HepG2 (cell line): ENCODE measurements around the gene LAPTM4A. TPM values are rescaled to one million over a fixed set of nuclear protein-coding genes. Genes with fewer than 3 reads are reported as not detected.

Experiments
- AFF4 ChIP-seq: sonication (generic); formaldehyde crosslinking; IDR thresholded peaks from 2 replicates; pipeline ENCODE4 v1.4.0; 2020; ENCODE audit warnings: missing genetic modification reagents
- ATRX ChIP-seq: sonication (generic); formaldehyde crosslinking; IDR thresholded peaks from 2 replicates; pipeline ENCODE4 v1.4.0; 2020; ENCODE audit warnings: missing genetic modification reagents, borderline replicate concordance
- CCAR2 ChIP-seq: fragments of 200-400 bp; formaldehyde crosslinking; optimal IDR thresholded peaks from 2 replicates; pipeline ENCODE3; 2018; ENCODE audit warnings: low read depth, mild to moderate bottlenecking, low read length, moderate library complexity
- CREB1 ChIP-seq, 2 experiments: fragments of 450-650 bp in 1 of 2; IDR thresholded peaks; 2 replicates each; pipeline ENCODE4 v1.6.1; 2016 to 2017; ENCODE audit warnings: control low read depth in 1 of 2, mild to moderate bottlenecking in 1 of 2, missing compliant biosample characterization in 1 of 2, missing genetic modification characterization in 1 of 2
- FOXC1 ChIP-seq: sonication (generic); formaldehyde crosslinking; IDR thresholded peaks from 2 replicates; pipeline ENCODE4 v1.8.0; 2022; ENCODE audit warnings: mild to moderate bottlenecking, missing genetic modification reagents, borderline replicate concordance
- HOXA3 ChIP-seq: sonication (generic); formaldehyde crosslinking; IDR thresholded peaks from 2 replicates; pipeline ENCODE4 v1.5.0; 2020; ENCODE audit warnings: missing genetic modification reagents
- KLF15 ChIP-seq: sonication (generic); formaldehyde crosslinking; IDR thresholded peaks from 2 replicates; pipeline ENCODE4 v1.8.1; 2023; ENCODE audit warnings: borderline replicate concordance, mild to moderate bottlenecking, inconsistent platforms, missing genetic modification reagents, mixed read lengths
- MZF1 ChIP-seq: sonication (generic); formaldehyde crosslinking; IDR thresholded peaks from 2 replicates; pipeline ENCODE4 v1.8.1; 2023; ENCODE audit warnings: mild to moderate bottlenecking, missing genetic modification reagents, borderline replicate concordance
- NFATC3 ChIP-seq: sonication (generic); formaldehyde crosslinking; IDR thresholded peaks from 2 replicates; pipeline ENCODE4 v1.5.1; 2020; ENCODE audit warnings: mild to moderate bottlenecking, missing genetic modification reagents
- NONO ChIP-seq, 2 experiments: fragments of 450-650 bp in 1 of 2; sonication (generic) in 1 of 2; formaldehyde crosslinking in 1 of 2; IDR thresholded peaks in 1 of 2; conservative IDR thresholded peaks in 1 of 2; 2 replicates each; pipeline versions ENCODE4 v1.6.1 to v1.8.0; 2017 to 2022; ENCODE audit warnings: mild to moderate bottlenecking in 1 of 2, missing genetic modification reagents in 1 of 2, moderate library complexity in 1 of 2
- NR2F2 ChIP-seq: IDR thresholded peaks from 2 replicates; pipeline ENCODE4 v1.6.1; 2012; ENCODE audit warnings: low read depth, inconsistent platforms, borderline replicate concordance
- NRL ChIP-seq: sonication (generic); formaldehyde crosslinking; IDR thresholded peaks from 2 replicates; pipeline ENCODE4 v1.5.0; 2020; ENCODE audit warnings: missing genetic modification reagents, mild to moderate bottlenecking, moderate library complexity, borderline replicate concordance
- REL ChIP-seq: sonication (generic); formaldehyde crosslinking; conservative IDR thresholded peaks from 2 replicates; pipeline ENCODE4 v1.8.0; 2022; ENCODE audit warnings: mild to moderate bottlenecking, missing genetic modification reagents, moderate library complexity
- SAFB2 ChIP-seq: sonication (generic); formaldehyde crosslinking; IDR thresholded peaks from 2 replicates; pipeline ENCODE4 v1.5.1; 2020; ENCODE audit warnings: missing genetic modification reagents, low read depth, mild to moderate bottlenecking, borderline replicate concordance
- TEF ChIP-seq: sonication (generic); formaldehyde crosslinking; IDR thresholded peaks from 2 replicates; pipeline ENCODE4 v1.5.0; 2020; ENCODE audit warnings: missing genetic modification reagents
- THYN1 ChIP-seq: sonication (generic); formaldehyde crosslinking; IDR thresholded peaks from 2 replicates; pipeline ENCODE4 v1.8.1; 2023; ENCODE audit warnings: low read depth, mild to moderate bottlenecking, moderate library complexity, missing genetic modification reagents, borderline replicate concordance
- USF2 ChIP-seq, 2 experiments: sonication (generic) in 1 of 2; formaldehyde crosslinking in 1 of 2; IDR thresholded peaks; 2 replicates each; pipeline versions ENCODE4 v1.5.1 to v1.6.1; 2011 to 2020; ENCODE audit warnings: borderline replicate concordance in 1 of 2, low read depth in 1 of 2, low read length in 1 of 2, mild to moderate bottlenecking in 1 of 2, missing genetic modification reagents in 1 of 2, moderate library complexity in 1 of 2
- ZNF275 ChIP-seq: sonication (generic); formaldehyde crosslinking; IDR thresholded peaks from 2 replicates; pipeline ENCODE4 v1.8.0; 2022; ENCODE audit warnings: missing genetic modification reagents, mild to moderate bottlenecking, inconsistent platforms, borderline replicate concordance
- ZNF772 ChIP-seq: sonication (generic); formaldehyde crosslinking; IDR thresholded peaks from 2 replicates; pipeline ENCODE4 v1.5.0; 2020; ENCODE audit warnings: mild to moderate bottlenecking, missing genetic modification reagents
- polyA plus RNA-seq, 8 experiments: library from polyadenylated mRNA; depleted of rRNA in 3 of 8; stranded (reverse) in 7 of 8; unstranded in 1 of 8; fragments of >200 nt; fragmentation: Illumina TruSeq in 4 of 8; extraction: Trizol in 4 of 8; gene quantifications; 2 replicates each; pipeline versions ENCODE4 v1.2.1 to v1.2.3, GENCODE V29; 2011 to 2016; ENCODE audit warnings: low read depth in 4 of 8, missing spikeins in 1 of 8, mixed read lengths in 1 of 8; ENCODE audit not compliant: insufficient read depth in 1 of 8
- total RNA-seq, 5 experiments: library from RNA; depleted of rRNA; stranded (reverse); fragments of >200 nt; fragmentation: Illumina TruSeq; extraction: Trizol; gene quantifications; 2 replicates each; pipeline ENCODE4 v1.2.3, GENCODE V29; 2016; ENCODE audit warnings: low read depth in 1 of 5

LAPTM4A gene
- total and polyA plus RNA-seq, 2 of the 13 experiments (the other 11 are each of a cell fraction or from before 2014, with no cell fraction given), result 116 to 558 TPM

- TF ChIP-seq AFF4 (CRISPR knock-in tag), result no peak
- no peak for TF ChIP-seq KLF15
- TF ChIP-seq REL (CRISPR knock-in tag), result no peak
- peak; percentile 96 for TF ChIP-seq SAFB2
- peak; percentile 88 for TF ChIP-seq CREB1 (IDR thresholded peaks at IDR 0.05)
- peak; percentile 96 for TF ChIP-seq CREB1 (CRISPR knock-in tag; IDR thresholded peaks at IDR 0.05)
- TF ChIP-seq ZNF772 (CRISPR knock-in tag), result peak; percentile 98
- TF ChIP-seq NRL (CRISPR knock-in tag), result peak; percentile 96; the same call in 1 of the 2 replicates
- no peak for TF ChIP-seq NONO (IDR thresholded peaks at IDR 0.05)
- TF ChIP-seq NONO (CRISPR knock-in tag; conservative IDR thresholded peaks at IDR 0.05), result peak; percentile 95; the same call in 1 of the 2 replicates
- no peak for TF ChIP-seq CCAR2
- TF ChIP-seq THYN1, result no peak
- TF ChIP-seq HOXA3 (CRISPR knock-in tag), result peak; percentile 87
- TF ChIP-seq NFATC3, result 0 out of 2 replicates have a peak, but pooled peaks have one; percentile 87
- no peak for TF ChIP-seq USF2 (IDR thresholded peaks at IDR 0.05; ENCODE audit: low read depth, low read length)
- peak; percentile 59; the same call in 1 of the 2 replicates for TF ChIP-seq USF2 (CRISPR knock-in tag; IDR thresholded peaks at IDR 0.05; ENCODE audit: borderline replicate concordance)
- TF ChIP-seq ATRX, result 0 out of 2 replicates have a peak, but pooled peaks have one; percentile 10
- TF ChIP-seq NR2F2, result peak; percentile 73; the same call in 1 of the 2 replicates
- TF ChIP-seq ZNF275 (CRISPR knock-in tag), result peak; percentile 68; the same call in 1 of the 2 replicates
- no peak for TF ChIP-seq MZF1 (CRISPR knock-in tag)
- TF ChIP-seq TEF (CRISPR knock-in tag), result no peak
- peak; percentile 97; the same call in 1 of the 2 replicates for TF ChIP-seq FOXC1
These were observed at the start of gene LAPTM4A (continued) for GRCh38 chr2:20051532-20052228.
